ENCODE results near the gene GOLGA6L25. TPM values are rescaled to one million over a fixed set of nuclear protein-coding genes. Genes with fewer than 3 reads are reported as not detected.
"Not testable (repeated sequence)": the region's sequence is repeated elsewhere in the genome, so short reads cannot be mapped to it uniquely, and the experiment has no call there.

Gene GOLGA6L25
- not detected in 2 replicates for total RNA-seq (2014; rRNA removed; shearing (Covaris generic); ENCODE audit: low replicate concordance)

- H3K9ac ChIP-seq (ENCODE audit: low read length); H3K79me2 ChIP-seq (ENCODE audit: low read length); H3K4me2 ChIP-seq (ENCODE audit: low read depth, low read length, poor library complexity, severe bottlenecking); DNase-seq; H3K27ac ChIP-seq (ENCODE audit: low read length); H3K4me1 ChIP-seq (ENCODE audit: low read length); H3K27me3 ChIP-seq (ENCODE audit: low read length); H4K20me1 ChIP-seq (ENCODE audit: insufficient read depth, low read depth, low read length); H3K36me3 ChIP-seq (ENCODE audit: insufficient read depth, low read length); H3K4me3 ChIP-seq (ENCODE audit: low read length); H3K9me2 ChIP-seq (replicated peaks; ENCODE audit: insufficient read depth, low read length); H3K9me3 ChIP-seq (ENCODE audit: low read length); H2AFZ ChIP-seq (ENCODE audit: low read length): not testable (repeated sequence)
Observed at GRCh38 chr15:28553268-28553667, at the start of gene GOLGA6L25. GOLGA6L25 (plus strand) TSS chr15:28553568; CDS start chr15:28553629, 61 bp downstream.

GRCh38 chr15:28508217-28508889 is 45.0 kb upstream of the GOLGA6L25 start:
- not testable (repeated sequence) for H3K4me2 ChIP-seq (ENCODE audit: low read depth, low read length, poor library complexity, severe bottlenecking); H3K9me3 ChIP-seq (ENCODE audit: low read length); H3K9ac ChIP-seq (ENCODE audit: low read length); H2AFZ ChIP-seq (ENCODE audit: low read length); DNase-seq; H3K9me2 ChIP-seq (replicated peaks; ENCODE audit: insufficient read depth, low read length); H3K79me2 ChIP-seq (ENCODE audit: low read length); H3K27ac ChIP-seq (ENCODE audit: low read length); H3K4me3 ChIP-seq (ENCODE audit: low read length); H4K20me1 ChIP-seq (ENCODE audit: insufficient read depth, low read depth, low read length); H3K36me3 ChIP-seq (ENCODE audit: insufficient read depth, low read length); H3K4me1 ChIP-seq (ENCODE audit: low read length); H3K27me3 ChIP-seq (ENCODE audit: low read length)

- not testable (repeated sequence) for H3K9me3 ChIP-seq (ENCODE audit: low read length); H3K4me2 ChIP-seq (ENCODE audit: low read depth, low read length, poor library complexity, severe bottlenecking); H2AFZ ChIP-seq (ENCODE audit: low read length); H3K4me1 ChIP-seq (ENCODE audit: low read length); H3K79me2 ChIP-seq (ENCODE audit: low read length); H3K36me3 ChIP-seq (ENCODE audit: insufficient read depth, low read length); H4K20me1 ChIP-seq (ENCODE audit: insufficient read depth, low read depth, low read length); H3K9me2 ChIP-seq (replicated peaks; ENCODE audit: insufficient read depth, low read length); DNase-seq; H3K27ac ChIP-seq (ENCODE audit: low read length); H3K27me3 ChIP-seq (ENCODE audit: low read length); H3K9ac ChIP-seq (ENCODE audit: low read length); H3K4me3 ChIP-seq (ENCODE audit: low read length)
Observed at GRCh38 chr15:28514128-28514527, 39.2 kb upstream of the GOLGA6L25 start.

- H3K9me2 ChIP-seq (replicated peaks; ENCODE audit: insufficient read depth, low read length); H3K4me1 ChIP-seq (ENCODE audit: low read length); H2AFZ ChIP-seq (ENCODE audit: low read length); DNase-seq; H3K4me2 ChIP-seq (ENCODE audit: low read depth, low read length, poor library complexity, severe bottlenecking); H3K9ac ChIP-seq (ENCODE audit: low read length); H3K27ac ChIP-seq (ENCODE audit: low read length); H4K20me1 ChIP-seq (ENCODE audit: insufficient read depth, low read depth, low read length); H3K9me3 ChIP-seq (ENCODE audit: low read length); H3K79me2 ChIP-seq (ENCODE audit: low read length); H3K4me3 ChIP-seq (ENCODE audit: low read length); H3K36me3 ChIP-seq (ENCODE audit: insufficient read depth, low read length); H3K27me3 ChIP-seq (ENCODE audit: low read length): not testable (repeated sequence)
Observed at GRCh38 chr15:28515208-28515607, 38.2 kb upstream of the GOLGA6L25 start.

- H3K9me2 ChIP-seq (replicated peaks; ENCODE audit: insufficient read depth, low read length); H3K27me3 ChIP-seq (ENCODE audit: low read length); H2AFZ ChIP-seq (ENCODE audit: low read length); H3K4me2 ChIP-seq (ENCODE audit: low read depth, low read length, poor library complexity, severe bottlenecking); H3K27ac ChIP-seq (ENCODE audit: low read length); DNase-seq; H3K9me3 ChIP-seq (ENCODE audit: low read length); H3K4me1 ChIP-seq (ENCODE audit: low read length); H3K79me2 ChIP-seq (ENCODE audit: low read length); H4K20me1 ChIP-seq (ENCODE audit: insufficient read depth, low read depth, low read length); H3K36me3 ChIP-seq (ENCODE audit: insufficient read depth, low read length); H3K4me3 ChIP-seq (ENCODE audit: low read length); H3K9ac ChIP-seq (ENCODE audit: low read length): not testable (repeated sequence)
Observed at GRCh38 chr15:28532954-28533353, 20.4 kb upstream of the GOLGA6L25 start, which contains the start of gene GOLGA8G. GOLGA8G (minus strand) TSS chr15:28532971; CDS start chr15:28532909, 62 bp downstream.

- H3K27ac ChIP-seq (ENCODE audit: low read length); H3K9me3 ChIP-seq (ENCODE audit: low read length): not testable (repeated sequence)
Observed at GRCh38 chr15:28573351-28573750, 20.0 kb downstream of the GOLGA6L25 start.

GRCh38 chr15:28588977-28589606 is 35.7 kb downstream of the GOLGA6L25 start:
- not testable (repeated sequence) for H3K27me3 ChIP-seq (ENCODE audit: low read length); H3K79me2 ChIP-seq (ENCODE audit: low read length); H3K9me2 ChIP-seq (replicated peaks; ENCODE audit: insufficient read depth, low read length); H3K9ac ChIP-seq (ENCODE audit: low read length); H3K4me2 ChIP-seq (ENCODE audit: low read depth, low read length, poor library complexity, severe bottlenecking); H3K4me1 ChIP-seq (ENCODE audit: low read length); H3K27ac ChIP-seq (ENCODE audit: low read length); H3K9me3 ChIP-seq (ENCODE audit: low read length); H2AFZ ChIP-seq (ENCODE audit: low read length); H4K20me1 ChIP-seq (ENCODE audit: insufficient read depth, low read depth, low read length); DNase-seq; H3K4me3 ChIP-seq (ENCODE audit: low read length); H3K36me3 ChIP-seq (ENCODE audit: insufficient read depth, low read length)

More at GRCh38 chr15:28573351-28573750, 20.0 kb downstream of the GOLGA6L25 start:
- H3K36me3 ChIP-seq (ENCODE audit: insufficient read depth, low read length); H3K79me2 ChIP-seq (ENCODE audit: low read length); H3K9ac ChIP-seq (ENCODE audit: low read length); H4K20me1 ChIP-seq (ENCODE audit: insufficient read depth, low read depth, low read length); H3K9me2 ChIP-seq (replicated peaks; ENCODE audit: insufficient read depth, low read length); H3K27me3 ChIP-seq (ENCODE audit: low read length); H3K4me2 ChIP-seq (ENCODE audit: low read depth, low read length, poor library complexity, severe bottlenecking); H3K4me1 ChIP-seq (ENCODE audit: low read length); DNase-seq; H3K4me3 ChIP-seq (ENCODE audit: low read length); H2AFZ ChIP-seq (ENCODE audit: low read length): not testable (repeated sequence)

GRCh38 chr15:28589769-28590168 is 36.4 kb downstream of the GOLGA6L25 start:
- Histone ChIP-seq H3K4me2 (ENCODE audit: low read depth, low read length, poor library complexity, severe bottlenecking) (peak overlapping the region; percentile 44), H3K9ac (ENCODE audit: low read length) (peak overlapping the region; percentile 44; the same call in 1 of the 2 replicates), H3K4me3 (ENCODE audit: low read length) (peak overlapping the region; percentile 32; the same call in 1 of the 2 replicates)
- not testable (repeated sequence) for H3K27ac ChIP-seq (ENCODE audit: low read length); H3K9me3 ChIP-seq (ENCODE audit: low read length); H3K36me3 ChIP-seq (ENCODE audit: insufficient read depth, low read length); H3K4me1 ChIP-seq (ENCODE audit: low read length); H3K27me3 ChIP-seq (ENCODE audit: low read length); DNase-seq; H2AFZ ChIP-seq (ENCODE audit: low read length); H3K79me2 ChIP-seq (ENCODE audit: low read length); H3K9me2 ChIP-seq (replicated peaks; ENCODE audit: insufficient read depth, low read length); H4K20me1 ChIP-seq (ENCODE audit: insufficient read depth, low read depth, low read length)
